Caco-2 (cell line): ENCODE measurements around the gene SLC2A4. TPM values are rescaled to one million over a fixed set of nuclear protein-coding genes. Genes with fewer than 3 reads are reported as not detected.

Source experiments
- BruUV-seq: library from RNA; stranded (reverse); fragments of 400-500 nt; replicated peaks from 2 replicates; lab custom pipeline; 2021; lab: Mats Ljungman, UMichigan
- CTCF ChIA-PET: fragments of 300-600 bp; sonication (Branson Sonifier 250); formaldehyde crosslinking; loops from one replicate; lab custom pipeline; 2022; ENCODE audit warnings: antibody characterized with exemption; lab: Charles Lee
- POLR2A ChIA-PET: fragments of 300-600 bp; sonication (Branson Sonifier 250); formaldehyde crosslinking; loops from one replicate; lab custom pipeline; 2022; ENCODE audit warnings: antibody characterized with exemption; lab: Charles Lee
- DNase-seq, 2 experiments: peaks; one replicate each; pipeline versions ENCODE4 v3.0.0 to v3.0.0-alpha.2; 2020 to 2022
- H3K27me3 ChIP-seq: replicated peaks from 2 replicates; pipeline ENCODE4 v1.6.0; 2011; ENCODE audit warnings: low read length; ENCODE audit not compliant: control insufficient read depth, insufficient read depth
- H3K36me3 ChIP-seq: 2 replicates; pipeline ENCODE4 v1.5.1; 2011; ENCODE audit warnings: low read length; ENCODE audit not compliant: control insufficient read depth, insufficient read depth
- H3K4me1 ChIP-seq: fragments of 250-450 bp; sonication (Bioruptor Pico); 2 replicates; pipeline ENCODE4 v1.5.1; 2020; ENCODE audit warnings: mild to moderate bottlenecking
- H3K4me3 ChIP-seq: 2 replicates; pipeline ENCODE4 v1.5.1; 2011; ENCODE audit warnings: low read depth, mild to moderate bottlenecking, control low read depth, low read length
- H3K9me3 ChIP-seq: fragments of 250-450 bp; sonication (Bioruptor Pico); 2 replicates; pipeline ENCODE4 v1.5.1; 2020; ENCODE audit warnings: mild to moderate bottlenecking, moderate library complexity
- H3K27ac Mint-ChIP-seq: one replicate; pipeline ENCODE4 v1.8.0; 2022; ENCODE audit warnings: mixed read lengths; ENCODE audit not compliant: unreplicated experiment
- H3K27me3 Mint-ChIP-seq: one replicate; pipeline ENCODE4 v1.8.0; 2022; ENCODE audit warnings: mixed read lengths; ENCODE audit not compliant: insufficient read depth, unreplicated experiment
- H3K36me3 Mint-ChIP-seq: one replicate; pipeline ENCODE4 v1.8.0; 2022; ENCODE audit warnings: mild to moderate bottlenecking, mixed read lengths; ENCODE audit not compliant: insufficient read depth, unreplicated experiment
- H3K4me1 Mint-ChIP-seq: one replicate; pipeline ENCODE4 v1.8.0; 2022; ENCODE audit warnings: low read depth, mixed read lengths; ENCODE audit not compliant: unreplicated experiment
- H3K4me3 Mint-ChIP-seq: one replicate; pipeline ENCODE4 v1.8.0; 2022; ENCODE audit warnings: mild to moderate bottlenecking, moderate library complexity, mixed read lengths; ENCODE audit not compliant: unreplicated experiment
- H3K9me3 Mint-ChIP-seq: one replicate; pipeline ENCODE4 v1.8.0; 2022; ENCODE audit warnings: mixed read lengths; ENCODE audit not compliant: unreplicated experiment
- CTCF ChIP-seq, 2 experiments: fragments of 200-600 bp in 1 of 2; IDR thresholded peaks; 1 replicate in 1 of 2; 2 replicates in 1 of 2; pipeline versions ENCODE4 v1.5.1 to v1.8.0; 2011 to 2022; ENCODE audit warnings: antibody characterized with exemption in 1 of 2, control low read depth in 1 of 2, inconsistent platforms in 1 of 2, low read depth in 1 of 2, low read length in 1 of 2, mild to moderate bottlenecking in 1 of 2, moderate library complexity in 1 of 2; ENCODE audit not compliant: insufficient read depth in 1 of 2, severe bottlenecking in 1 of 2, unreplicated experiment in 1 of 2
- intact Hi-C: fragments of 100-400 bp; cut with micrococcal nuclease; formaldehyde crosslinking; loops from one replicate; pipeline ENCODE4 v1.10.0; 2022; ENCODE audit not compliant: unreplicated experiment
- total RNA-seq: library from RNA; stranded (reverse); gene quantifications from 2 replicates; pipeline ENCODE4 v1.2.3, GENCODE V29; 2022

Gene SLC2A4
- total RNA-seq, 1 experiment from 2014 or later, result 0.88 TPM

- H3K36me3 Mint-ChIP-seq, result peaks cover 11% of the 10 kb centered on the region
- Histone ChIP-seq H3K4me3 (no peak overlapping the region), H3K9me3 (no peaks in the 10 kb centered on the region), H3K36me3 (no peaks in the 10 kb centered on the region; the same call in 1 of the 2 replicates), H3K27me3 (no peaks in the 10 kb centered on the region), H3K4me1 (0 out of 2 replicates have a peak, but pooled peaks cover 4% of the 10 kb centered on the region)
- CTCF ChIA-PET, result no interaction called here
- no peaks in the 10 kb centered on the region for H3K9me3 Mint-ChIP-seq
- intact Hi-C loops, result no loop called here
- no peak overlapping the region for H3K27ac Mint-ChIP-seq
- H3K27me3 Mint-ChIP-seq, result no peaks in the 10 kb centered on the region
- H3K4me1 Mint-ChIP-seq, result peaks cover 10% of the 10 kb centered on the region
- no peak for TF ChIP-seq CTCF (IDR thresholded peaks at IDR 0.05; ENCODE audit: insufficient read depth in 1 of 2, low read depth in 1 of 2, low read length in 1 of 2, severe bottlenecking in 1 of 2, unreplicated experiment in 1 of 2)
- no peak overlapping the region for H3K4me3 Mint-ChIP-seq
- no TSS peak for BruUV-seq
- DNase-seq, result no peak
- POLR2A ChIA-PET, result no interaction called here
Measured at GRCh38 chr17:7327501-7327900, 46.0 kb downstream of the SLC2A4 start.

GRCh38 chr17:7328009-7328408 lies 46.5 kb downstream of the SLC2A4 start:
- CTCF ChIA-PET, result no interaction called here
- no peak for TF ChIP-seq CTCF (IDR thresholded peaks at IDR 0.05; ENCODE audit: insufficient read depth in 1 of 2, low read depth in 1 of 2, low read length in 1 of 2, severe bottlenecking in 1 of 2, unreplicated experiment in 1 of 2)
- DNase-seq, result no peak
- H3K9me3 ChIP-seq, result no peaks in the 10 kb centered on the region
- H3K4me3 ChIP-seq, result peak overlapping the region; percentile 89; the same call in 1 of the 2 replicates
- H3K36me3 ChIP-seq, result no peaks in the 10 kb centered on the region; the same call in 1 of the 2 replicates
- intact Hi-C loops, result loop anchor here (2.0 kb wide), 1 partner anchor 13 kb away; the partner anchor contains the start of gene GPS2
- H3K27ac Mint-ChIP-seq, result no peak overlapping the region
- H3K4me1 Mint-ChIP-seq, result peaks cover 10% of the 10 kb centered on the region
- POLR2A ChIA-PET, result no interaction called here
- peaks cover 11% of the 10 kb centered on the region for H3K36me3 Mint-ChIP-seq
- H3K9me3 Mint-ChIP-seq, result no peaks in the 10 kb centered on the region
- H3K27me3 ChIP-seq, result no peaks in the 10 kb centered on the region
- no peaks in the 10 kb centered on the region for H3K27me3 Mint-ChIP-seq
- 0 out of 2 replicates have a peak, but pooled peaks cover 4% of the 10 kb centered on the region for H3K4me1 ChIP-seq
- BruUV-seq, result no TSS peak
- H3K4me3 Mint-ChIP-seq, result peak overlapping the region; percentile 76

GRCh38 chr17:7328840-7329373 lies 47.4 kb downstream of the SLC2A4 start, which contains the start of gene NEURL4:
Gene NEURL4 (minus strand): TSS chr17:7329335. CDS start chr17:7329312, 23 bp downstream.
- BruUV-seq, result no TSS peak
- Mint-ChIP-seq H3K27me3 (no peaks in the 10 kb centered on the region), H3K9me3 (no peaks in the 10 kb centered on the region), H3K4me1 (peaks cover 10% of the 10 kb centered on the region), H3K27ac (peak within 1 kb of the TSS; percentile 48), H3K4me3 (peak within 1 kb of the TSS; percentile 76), H3K36me3 (peaks cover 11% of the 10 kb centered on the region)
- CTCF ChIA-PET, result interaction anchor here (1.0 to 1.5 kb wide), 3 partner anchors 15 to 108 kb away, joined by 3 to 4 read pairs (median 3); partner anchors contain the start of gene TMEM256
- 0 out of 2 replicates have a peak, but pooled peaks cover 4% of the 10 kb centered on the region for H3K4me1 ChIP-seq
- intact Hi-C loops, result loop anchor here (2.0 kb wide), 1 partner anchor 14 kb away; the partner anchor contains the start of gene GPS2
- H3K36me3 ChIP-seq, result no peaks in the 10 kb centered on the region; the same call in 1 of the 2 replicates
- no peak for TF ChIP-seq CTCF (IDR thresholded peaks at IDR 0.05; ENCODE audit: insufficient read depth in 1 of 2, low read depth in 1 of 2, low read length in 1 of 2, severe bottlenecking in 1 of 2, unreplicated experiment in 1 of 2)
- no peaks in the 10 kb centered on the region for H3K27me3 ChIP-seq
- no peak for DNase-seq
- POLR2A ChIA-PET, result interaction anchor here (0.6 to 1.0 kb wide), 6 partner anchors 15 to 360 kb away, joined by 3 to 7 read pairs (median 4); partner anchors contain the start of genes ACADVL, DLG4 and TMEM256
- no peaks in the 10 kb centered on the region for H3K9me3 ChIP-seq
- peak within 1 kb of the TSS; percentile 89 for H3K4me3 ChIP-seq
